OCI-LY3 (cell line): ENCODE measurements around the gene CD300LF.

Source experiments
- H2AFZ ChIP-seq: fragments of 200-600, 300-600 bp; shearing (Covaris generic); 2 replicates; pipeline ENCODE4 v1.6.0; 2014; ENCODE audit warnings: antibody characterized with exemption, low read depth, low read length
- H3K27ac ChIP-seq: fragments of 200-600, 300-600 bp; sonication (generic); 2 replicates; pipeline ENCODE4 v1.5.1; 2014; ENCODE audit warnings: mild to moderate bottlenecking, low read length, moderate library complexity, mixed read lengths
- H3K27me3 ChIP-seq: fragments of 200-600, 300-600 bp; sonication (generic); 2 replicates; pipeline ENCODE4 v1.6.1; 2014; ENCODE audit warnings: low read depth, low read length, mixed read lengths
- H3K36me3 ChIP-seq: fragments of 200-600, 300-600 bp; sonication (generic); replicated peaks from 2 replicates; pipeline ENCODE3; 2014; ENCODE audit warnings: low read depth, low read length, mixed read lengths
- H3K4me1 ChIP-seq: fragments of 300-600, 200-600 bp; sonication (generic); 2 replicates; pipeline ENCODE4 v1.6.1; 2014; ENCODE audit warnings: low read length, mixed read lengths
- H3K4me2 ChIP-seq: fragments of 200-600, 300-600 bp; sonication (generic); 2 replicates; pipeline ENCODE4 v1.6.1; 2014; ENCODE audit warnings: low read length, mixed read lengths
- H3K4me3 ChIP-seq: fragments of 300-600, 200-600 bp; sonication (generic); 2 replicates; pipeline ENCODE4 v1.5.1; 2014; ENCODE audit warnings: antibody characterized with exemption, mild to moderate bottlenecking, low read length, moderate library complexity
- H3K79me2 ChIP-seq: fragments of 300-600, 200-600 bp; shearing (Covaris generic); 2 replicates; pipeline ENCODE4 v1.6.1; 2014; ENCODE audit warnings: mild to moderate bottlenecking, low read length, mixed read lengths
- H3K9ac ChIP-seq: fragments of 300-600, 200-600 bp; shearing (Covaris generic); 2 replicates; pipeline ENCODE4 v1.6.0; 2014; ENCODE audit warnings: mild to moderate bottlenecking, low read length, moderate library complexity
- H3K9me3 ChIP-seq: fragments of 200-600, 300-600 bp; shearing (Covaris generic); 2 replicates; pipeline ENCODE4 v1.6.1; 2014; ENCODE audit warnings: low read length, mixed read lengths; ENCODE audit not compliant: insufficient read depth
- H4K20me1 ChIP-seq: fragments of 200-600, 300-600 bp; sonication (generic); 2 replicates; pipeline ENCODE4 v1.6.1; 2016; ENCODE audit warnings: low read length, mixed read lengths; ENCODE audit not compliant: insufficient read depth
- CTCF ChIP-seq: fragments of 200-600, 300-600 bp; sonication (generic); IDR thresholded peaks from 2 replicates; pipeline ENCODE4 v1.5.1; 2014; ENCODE audit warnings: antibody characterized with exemption, low read length, low read depth
- EZH2phosphoT487 ChIP-seq: fragments of 200-600 bp; shearing (Covaris generic); IDR thresholded peaks from 2 replicates; pipeline ENCODE4 v1.6.1; 2018; ENCODE audit warnings: antibody characterized with exemption, mixed run types, low read depth

The CD300LF gene

DNA sequence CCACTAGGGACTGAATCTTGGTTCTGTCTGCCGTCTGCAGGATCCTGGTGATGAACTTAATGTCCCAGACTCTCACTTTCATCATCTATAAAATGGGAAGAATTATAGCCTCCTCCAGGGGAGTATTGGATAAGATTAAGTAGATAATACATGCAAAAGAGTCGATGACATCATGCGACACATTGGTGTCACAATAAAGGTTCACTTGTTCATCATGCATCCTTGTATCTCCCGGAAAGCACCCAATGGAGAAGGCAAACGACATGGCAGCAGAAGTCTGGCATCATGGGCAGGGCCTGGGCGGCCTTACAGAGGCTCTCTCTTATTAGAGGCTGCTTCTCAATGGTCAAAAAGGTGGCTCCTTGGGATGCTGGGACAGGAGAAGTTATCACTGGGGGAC is 54.1 kb downstream of the CD300LF start:
- no peaks in the 10 kb centered on the region for H4K20me1 ChIP-seq
- H3K79me2 ChIP-seq: no peaks in the 10 kb centered on the region
- H3K27ac ChIP-seq: no peak overlapping the region
- no peaks in the 10 kb centered on the region for H3K4me1 ChIP-seq
- no peak for TF ChIP-seq CTCF
- TF ChIP-seq EZH2phosphoT487: no peak
- no peak overlapping the region for H3K4me3 ChIP-seq
- H3K36me3 ChIP-seq: no peaks in the 10 kb centered on the region
- peaks cover 33% of the 10 kb centered on the region for H3K27me3 ChIP-seq
- H3K9ac ChIP-seq: no peak overlapping the region
- no peak overlapping the region for H3K4me2 ChIP-seq
- H3K9me3 ChIP-seq: no peaks in the 10 kb centered on the region
- no peak overlapping the region for H2AFZ ChIP-seq

DNA sequence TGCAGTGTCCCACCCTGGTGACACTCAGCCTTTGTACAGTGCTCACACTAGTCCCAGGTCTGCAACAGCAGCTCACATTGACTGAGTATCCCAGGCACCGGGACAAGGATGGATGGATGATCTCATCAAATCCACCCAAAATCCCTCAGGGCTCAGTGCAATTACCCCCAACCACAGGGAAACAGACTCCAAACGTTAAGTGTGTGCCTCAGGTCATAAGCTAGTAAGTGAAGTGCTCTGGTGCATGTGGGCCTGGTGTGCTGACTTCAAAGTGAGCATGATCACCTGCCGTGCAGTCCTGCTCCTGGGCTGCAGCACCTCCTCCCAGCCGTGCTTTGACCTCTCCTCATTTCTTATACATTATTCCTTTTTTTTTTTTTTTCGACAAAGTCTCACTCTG is 58.0 kb downstream of the CD300LF start:
- Histone ChIP-seq H3K9ac (no peak overlapping the region), H3K79me2 (no peaks in the 10 kb centered on the region), H2AFZ (no peak overlapping the region), H3K27me3 (peaks cover 57% of the 10 kb centered on the region), H3K4me1 (no peaks in the 10 kb centered on the region), H3K4me2 (no peak overlapping the region), H3K4me3 (no peak overlapping the region), H3K27ac (no peak overlapping the region), H4K20me1 (no peaks in the 10 kb centered on the region), H3K36me3 (no peaks in the 10 kb centered on the region), H3K9me3 (no peaks in the 10 kb centered on the region)
- TF ChIP-seq CTCF: no peak
- TF ChIP-seq EZH2phosphoT487: no peak

GRCh38 chr17:74652020-74652419 is 60.7 kb downstream of the CD300LF start:
- H3K9me3 ChIP-seq: no peaks in the 10 kb centered on the region
- H3K4me2 ChIP-seq: no peak overlapping the region
- peaks cover 75% of the 10 kb centered on the region for H3K27me3 ChIP-seq
- H3K36me3 ChIP-seq: no peaks in the 10 kb centered on the region
- H2AFZ ChIP-seq: no peak overlapping the region
- TF ChIP-seq CTCF (no peak), EZH2phosphoT487 (no peak)
- H3K79me2 ChIP-seq: no peaks in the 10 kb centered on the region
- no peak overlapping the region for H3K9ac ChIP-seq
- H3K4me1 ChIP-seq: no peaks in the 10 kb centered on the region
- H3K27ac ChIP-seq: no peak overlapping the region
- H3K4me3 ChIP-seq: no peak overlapping the region
- no peaks in the 10 kb centered on the region for H4K20me1 ChIP-seq

- Histone ChIP-seq H3K9me3 (no peaks in the 10 kb centered on the region), H4K20me1 (no peaks in the 10 kb centered on the region), H3K36me3 (no peaks in the 10 kb centered on the region), H3K9ac (no peak overlapping the region), H3K4me3 (no peak overlapping the region), H3K4me2 (no peak overlapping the region), H2AFZ (no peak overlapping the region), H3K27ac (no peak overlapping the region), H3K27me3 (peaks cover 70% of the 10 kb centered on the region), H3K4me1 (peaks cover 8% of the 10 kb centered on the region), H3K79me2 (no peaks in the 10 kb centered on the region)
- TF ChIP-seq EZH2phosphoT487 (no peak), CTCF (no peak)
Measured at GRCh38 chr17:74649909-74650308, 62.8 kb downstream of the CD300LF start.
